Activated CD4-positive, CD25-positive, alpha-beta regulatory T cell treated with anti-CD3 and anti-CD28 coated beads, Interleukin-2, amount 50 U/mL, for 16 hours (primary cell): Measurements from ENCODE around the gene YJEFN3.

Experiments
- DNase-seq: peaks from one replicate; pipeline ENCODE4 v3.0.0-alpha.2; 2020; ENCODE audit warnings: low read depth, low spot score

Gene YJEFN3

DNA sequence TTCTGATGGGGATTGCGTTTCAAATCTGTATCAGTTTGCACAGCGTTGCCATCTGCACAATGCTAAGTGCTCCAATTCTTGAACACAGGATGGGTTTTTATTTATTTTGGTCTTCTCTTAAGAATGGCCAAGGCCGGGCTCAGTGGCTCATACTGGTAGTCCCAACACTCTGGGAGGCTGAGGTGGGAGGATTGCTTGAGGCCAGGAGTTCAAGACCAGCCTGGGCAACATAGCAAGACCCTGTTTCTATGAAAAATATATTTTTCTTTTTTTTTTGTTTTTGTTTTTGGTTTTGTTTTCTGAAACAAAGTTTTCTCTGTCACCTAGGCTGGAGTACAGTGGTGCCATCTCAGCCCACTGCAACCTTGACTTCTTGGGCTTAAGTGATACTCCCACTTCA is 5.5 kb upstream of the YJEFN3 start:
- no peak for DNase-seq

- no peak for DNase-seq
Observed at GRCh38 chr19:19524053-19524452, 4.7 kb upstream of the YJEFN3 start.

DNA sequence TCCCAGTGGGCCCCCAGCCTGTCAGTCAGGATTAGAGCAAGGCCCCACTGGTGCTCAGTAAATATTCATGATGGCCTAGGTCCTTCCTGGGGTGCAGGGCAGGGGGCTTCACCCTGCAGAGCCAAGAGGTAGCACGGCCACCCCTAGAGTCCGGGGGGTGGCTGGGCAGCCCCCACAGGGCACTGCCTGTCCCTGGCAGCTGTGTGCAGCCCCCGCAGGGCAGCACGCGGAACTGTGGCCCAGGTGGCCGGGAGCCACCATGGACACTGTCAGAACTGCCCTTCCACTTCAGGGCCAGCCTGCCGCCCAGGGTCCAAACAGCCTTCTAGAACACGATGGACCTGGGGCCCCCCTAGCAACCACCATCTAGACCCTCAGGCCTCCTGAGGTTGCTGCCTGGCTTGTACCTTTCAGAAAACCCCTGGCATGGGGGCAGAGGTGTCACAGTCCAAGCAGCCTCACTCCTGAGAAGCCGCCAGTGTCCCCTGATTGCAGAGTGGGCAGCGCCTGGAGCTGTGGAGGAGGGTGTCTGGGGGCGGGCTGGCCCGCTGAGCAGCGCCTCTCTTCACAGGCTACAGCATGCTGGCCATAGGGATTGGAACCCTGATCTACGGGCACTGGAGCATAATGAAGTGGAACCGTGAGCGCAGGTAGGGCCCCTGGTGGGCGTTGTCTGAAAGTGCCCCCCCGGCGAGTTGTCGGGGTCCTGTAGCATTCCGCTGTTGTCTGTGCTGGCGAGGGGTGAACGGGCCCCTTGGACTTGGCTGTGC is 2.9 kb upstream of the YJEFN3 start:
- DNase-seq, result no peak

DNA sequence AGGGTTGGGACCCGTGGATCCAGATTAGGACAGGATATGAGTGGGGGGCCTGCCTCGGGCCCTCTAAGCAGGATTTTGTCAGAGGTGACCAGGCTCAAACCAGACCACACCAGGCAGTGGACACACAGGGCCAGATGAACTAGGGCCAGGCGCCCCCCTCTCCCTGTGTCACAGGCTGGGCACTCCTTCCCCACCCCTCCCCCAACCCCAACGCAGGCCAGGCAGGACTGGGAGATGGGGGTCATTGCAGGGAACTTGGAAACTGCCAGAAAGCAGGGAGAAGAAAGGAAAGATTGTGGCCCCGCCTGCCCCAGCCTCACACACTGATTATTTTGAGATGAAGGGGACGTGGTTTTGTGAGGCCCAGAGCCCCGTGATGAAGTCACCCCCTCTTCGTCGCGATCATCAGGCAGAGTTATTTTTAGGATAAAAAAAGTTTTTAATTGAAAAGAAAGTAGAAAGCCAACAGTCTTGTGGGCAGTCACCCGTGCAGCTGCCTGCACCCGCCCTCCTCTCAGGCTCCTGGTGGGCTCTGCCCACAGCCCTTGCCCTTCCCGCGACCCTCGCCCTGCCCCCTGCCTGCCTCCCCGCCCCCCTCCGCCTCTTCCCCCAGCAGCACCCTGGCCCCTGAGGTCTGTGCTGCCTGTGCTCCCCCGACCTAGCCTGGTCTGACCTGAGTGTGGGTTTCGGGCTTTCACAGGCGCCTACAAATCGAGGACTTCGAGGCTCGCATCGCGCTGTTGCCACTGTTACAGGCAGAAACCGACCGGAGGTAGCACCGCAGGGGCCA is 1.9 kb upstream of the YJEFN3 start:
- no peak for DNase-seq

GRCh38 chr19:19527371-19527656 is 1.4 kb upstream of the YJEFN3 start:
- no peak for DNase-seq

- DNase-seq, result no peak
Observed at GRCh38 chr19:19527674-19528625, 761 bp upstream of the YJEFN3 start.

- no peak for DNase-seq
Observed at GRCh38 chr19:19529783-19530422, 1.2 kb downstream of the YJEFN3 start.

DNA sequence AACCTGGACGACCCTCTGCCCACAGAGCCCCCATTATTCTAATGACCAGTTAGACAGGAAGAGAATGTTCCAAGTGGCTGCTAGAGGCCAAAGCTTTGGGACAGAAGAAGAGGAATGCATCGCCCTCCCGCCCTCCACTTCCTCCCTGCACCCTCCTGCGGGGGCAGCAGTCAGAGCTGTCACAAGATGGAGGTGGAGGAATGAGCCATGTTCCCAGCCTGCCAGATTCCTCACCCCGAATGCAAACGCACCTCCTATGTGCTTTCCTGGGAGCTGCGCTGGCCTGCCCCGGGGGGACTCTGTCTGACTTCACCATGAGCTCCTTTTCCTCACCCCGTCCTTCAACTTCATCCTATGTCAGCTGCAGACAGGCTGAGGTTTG is 1.7 kb downstream of the YJEFN3 start:
- DNase-seq, result no peak

DNA sequence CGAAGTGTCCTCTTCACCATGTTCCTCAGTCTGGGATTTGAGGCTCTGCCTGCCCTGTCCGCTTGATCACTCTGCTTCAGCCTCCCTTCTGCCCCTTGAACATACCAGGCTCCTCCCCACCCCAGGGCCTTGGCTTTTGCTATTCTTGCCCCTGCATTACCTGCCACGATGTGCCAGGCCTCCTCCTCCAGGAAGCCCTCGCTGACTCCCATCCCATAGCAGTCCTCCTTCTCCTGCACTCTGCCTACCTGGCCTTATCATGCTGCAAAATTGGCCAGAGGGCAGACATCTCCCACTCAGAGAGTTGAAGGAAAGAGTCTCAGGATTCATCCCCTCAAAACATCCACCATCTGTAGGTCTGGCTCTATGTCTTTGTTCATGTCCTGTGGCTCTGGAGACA is 2.2 kb downstream of the YJEFN3 start:
- DNase-seq, result no peak

GRCh38 chr19:19531951-19532805 is 3.5 kb downstream of the YJEFN3 start:
- peak; percentile 76 for DNase-seq

DNA sequence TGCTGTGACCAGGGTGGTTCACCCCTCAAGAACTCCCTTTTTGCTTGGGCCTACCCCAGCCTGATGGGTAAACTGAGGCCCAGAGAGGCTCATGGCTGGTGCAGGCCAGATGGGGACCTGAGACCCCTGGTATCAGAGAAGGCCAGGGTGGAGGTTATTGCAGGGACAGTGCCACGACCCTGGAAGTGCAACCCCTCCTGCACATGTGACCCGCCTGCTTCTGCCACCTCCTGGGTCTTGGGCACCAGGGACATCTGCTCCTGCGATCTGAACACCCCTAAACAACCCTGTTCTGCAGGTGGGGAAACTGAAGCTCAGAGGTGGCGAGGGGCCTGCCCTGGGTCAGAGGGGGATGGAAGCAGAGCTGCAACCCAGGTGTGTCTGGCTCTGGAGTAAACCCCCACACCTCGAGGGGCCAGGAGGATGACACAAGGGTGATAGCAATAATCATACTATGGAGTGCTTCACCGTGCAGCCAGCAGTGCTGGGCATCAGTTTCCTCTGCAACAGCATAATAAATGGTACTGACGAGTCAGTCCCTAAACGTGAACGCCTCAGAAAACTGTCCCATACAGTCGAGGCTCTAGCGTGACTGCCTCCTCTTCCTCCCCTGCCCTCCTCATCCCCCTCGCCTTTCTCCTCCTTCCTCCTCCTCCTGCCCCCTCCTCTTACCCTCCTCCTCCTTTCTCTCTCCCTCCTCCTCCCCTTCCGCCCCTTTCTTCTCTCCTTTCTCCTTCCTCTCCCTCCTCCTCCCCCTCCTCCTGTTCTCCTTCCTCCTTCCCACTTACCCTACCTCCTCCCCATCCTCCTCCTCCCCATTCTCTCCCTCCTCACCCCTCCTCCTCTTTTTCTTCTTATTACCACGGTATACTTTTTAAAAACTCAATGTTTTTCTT is 4.3 kb downstream of the YJEFN3 start:
- DNase-seq, result no peak

GRCh38 chr19:19533841-19534240 is 5.1 kb downstream of the YJEFN3 start:
- DNase-seq, result no peak

DNA sequence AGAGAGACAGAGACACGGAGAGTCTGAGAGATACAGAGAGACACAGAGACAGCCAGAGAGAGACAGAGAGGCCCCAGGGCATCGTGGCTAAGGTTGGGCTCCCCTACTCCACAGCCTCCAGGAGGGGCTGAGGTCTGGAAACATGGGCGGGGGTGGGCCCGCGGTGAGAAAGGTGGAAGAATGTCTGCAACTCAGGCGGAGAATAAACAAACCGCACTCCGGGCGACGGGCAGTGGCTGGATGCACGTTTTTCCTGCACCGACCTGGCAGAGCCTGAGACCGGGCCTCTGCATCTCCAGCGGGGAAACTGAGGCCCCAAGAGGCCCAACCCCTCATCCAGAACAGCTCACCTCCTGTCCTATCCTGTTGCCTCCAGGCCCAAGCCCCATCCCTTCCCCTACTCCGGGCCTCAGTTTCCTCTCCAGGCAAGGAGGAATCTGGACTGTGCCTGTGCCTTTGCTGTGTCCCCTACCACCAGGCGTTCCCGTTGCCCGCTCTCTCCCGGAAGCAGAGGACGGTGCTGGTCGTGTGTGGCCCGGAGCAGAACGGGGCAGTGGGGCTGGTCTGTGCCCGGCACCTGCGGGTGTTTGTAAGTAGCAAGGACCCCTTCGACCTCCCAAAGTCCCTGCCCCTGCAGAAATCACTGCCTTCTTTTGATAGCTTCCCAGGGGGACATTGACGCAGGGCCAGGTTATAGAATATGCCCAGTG is 6.0 kb downstream of the YJEFN3 start:
- DNase-seq, result no peak

- no peak for DNase-seq
Observed at GRCh38 chr19:19535311-19536191, 6.8 kb downstream of the YJEFN3 start.

- DNase-seq, result no peak
Observed at GRCh38 chr19:19537075-19538048, 8.7 kb downstream of the YJEFN3 start.

GRCh38 chr19:19538061-19538784 is 9.5 kb downstream of the YJEFN3 start, which contains the start of gene CILP2:
TSS of gene CILP2 (plus strand) at chr19:19538265. CDS start at chr19:19538350, 85 bp downstream.
- DNase-seq, result no peak
